Brain microvascular endothelial cell (primary cell): Measurements from ENCODE around the gene GLDN.

Experiments
- DNase-seq: peaks from one replicate; pipeline ENCODE4 v3.0.0-alpha.2; 2020
- H3K27ac ChIP-seq: fragments of 250-450 bp; sonication (Bioruptor Pico); 2 replicates; pipeline ENCODE4 v1.5.1; 2020; ENCODE audit warnings: mild to moderate bottlenecking, moderate library complexity
- H3K27me3 ChIP-seq: fragments of 250-450 bp; sonication (Bioruptor Pico); replicated peaks from 2 replicates; pipeline ENCODE4 v1.5.1; 2020; ENCODE audit warnings: mild to moderate bottlenecking
- H3K36me3 ChIP-seq: fragments of 250-450 bp; sonication (Bioruptor Pico); replicated peaks from 2 replicates; pipeline ENCODE4 v1.5.1; 2020; ENCODE audit warnings: mild to moderate bottlenecking
- H3K4me3 ChIP-seq: 2 replicates; pipeline ENCODE4 v1.5.1; 2011; ENCODE audit warnings: low read depth, mild to moderate bottlenecking, control low read depth, low read length, moderate library complexity
- CTCF ChIP-seq: IDR thresholded peaks from 2 replicates; pipeline ENCODE4 v1.5.1; 2011; ENCODE audit warnings: low read depth, mild to moderate bottlenecking, moderate library complexity, low read length, control low read depth, inconsistent platforms; ENCODE audit errors: missing control alignments
- in situ Hi-C: cut with HindIII; loops from 2 replicates; pipeline ENCODE4 v1.10.0; 2017; ENCODE audit warnings: low sequenced_read_pairs, low pct_ligation_motif_present

GLDN gene

GRCh38 chr15:51341366-51342226 is at the start of gene GLDN:
GLDN (plus strand) TSS chr15:51341655; CDS start chr15:51341685, 30 bp downstream.
- no peaks in the 10 kb centered on the region for H3K36me3 ChIP-seq
- no peak for TF ChIP-seq CTCF
- in situ Hi-C loops = no loop called here
- peak within 1 kb of the TSS; percentile 26 for H3K4me3 ChIP-seq
- H3K27me3 ChIP-seq = peaks cover 24% of the 10 kb centered on the region
- DNase-seq = no peak
- H3K27ac ChIP-seq = no peak within 1 kb of the TSS

- Histone ChIP-seq H3K27ac (no peak overlapping the region), H3K36me3 (no peaks in the 10 kb centered on the region), H3K4me3 (no peak overlapping the region), H3K27me3 (no peaks in the 10 kb centered on the region)
- in situ Hi-C loops = no loop called here
- no peak for DNase-seq
- no peak for TF ChIP-seq CTCF
Observed at GRCh38 chr15:51298620-51299019, 42.8 kb upstream of the GLDN start.

- H3K27ac ChIP-seq = no peak overlapping the region
- in situ Hi-C loops = no loop called here
- TF ChIP-seq CTCF = no peak
- no peak overlapping the region for H3K4me3 ChIP-seq
- peaks cover 4% of the 10 kb centered on the region for H3K27me3 ChIP-seq
- no peaks in the 10 kb centered on the region for H3K36me3 ChIP-seq
- no peak for DNase-seq
Observed at GRCh38 chr15:51299187-51300015, 42.1 kb upstream of the GLDN start.

- no peak for DNase-seq
- Histone ChIP-seq H3K36me3 (no peaks in the 10 kb centered on the region), H3K27ac (no peak overlapping the region), H3K4me3 (no peak overlapping the region), H3K27me3 (peaks cover 8% of the 10 kb centered on the region)
- in situ Hi-C loops = no loop called here
- no peak for TF ChIP-seq CTCF
Observed at GRCh38 chr15:51302480-51302879, 39.0 kb upstream of the GLDN start.

- Histone ChIP-seq H3K27ac (no peak overlapping the region), H3K36me3 (no peaks in the 10 kb centered on the region), H3K27me3 (peaks cover 8% of the 10 kb centered on the region), H3K4me3 (no peak overlapping the region)
- TF ChIP-seq CTCF = no peak
- in situ Hi-C loops = no loop called here
- no peak for DNase-seq
Observed at GRCh38 chr15:51303462-51303980, 37.9 kb upstream of the GLDN start.
